Measurements from ENCODE around the gene CKAP2L.

DNA sequence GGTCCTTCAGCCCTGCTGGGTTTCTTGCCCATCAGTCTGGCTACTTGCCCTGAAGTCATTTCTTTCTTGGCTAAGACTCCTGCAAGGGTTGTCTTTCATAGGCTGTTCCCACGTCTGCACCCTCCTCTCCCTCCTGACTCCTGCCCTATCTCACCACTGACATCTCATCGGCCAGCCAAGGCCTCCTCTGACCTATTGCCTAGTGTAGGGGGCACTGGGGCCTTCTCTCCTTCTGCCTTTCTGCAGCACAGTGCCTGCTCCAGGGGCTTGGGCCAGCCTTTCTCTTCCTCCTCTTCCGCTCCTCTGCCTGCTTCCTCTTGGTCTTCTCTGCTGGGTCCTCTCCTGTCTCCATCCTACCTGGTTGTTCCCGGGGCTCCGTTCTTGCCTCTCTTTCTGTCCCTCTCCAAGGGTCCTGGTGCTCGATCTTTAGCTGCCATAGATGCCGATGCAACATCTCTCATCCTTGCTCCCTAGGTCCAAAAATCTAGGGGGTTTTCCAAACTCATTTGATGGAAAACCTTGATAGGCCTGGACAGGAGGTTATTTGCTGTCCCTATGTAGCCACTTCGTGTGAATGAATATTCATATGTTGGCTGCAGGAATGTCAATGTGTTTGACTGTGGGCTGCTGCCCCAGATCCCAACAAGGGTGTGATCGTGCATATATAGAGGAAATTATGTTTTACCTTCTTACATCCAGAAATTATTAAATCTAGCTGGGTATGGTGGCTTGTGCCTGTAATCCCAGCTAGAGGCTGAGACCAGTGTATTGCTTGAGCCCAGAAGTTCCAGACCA lies 53.3 kb downstream of the CKAP2L start:
- TF ChIP-seq, protein P1, sequence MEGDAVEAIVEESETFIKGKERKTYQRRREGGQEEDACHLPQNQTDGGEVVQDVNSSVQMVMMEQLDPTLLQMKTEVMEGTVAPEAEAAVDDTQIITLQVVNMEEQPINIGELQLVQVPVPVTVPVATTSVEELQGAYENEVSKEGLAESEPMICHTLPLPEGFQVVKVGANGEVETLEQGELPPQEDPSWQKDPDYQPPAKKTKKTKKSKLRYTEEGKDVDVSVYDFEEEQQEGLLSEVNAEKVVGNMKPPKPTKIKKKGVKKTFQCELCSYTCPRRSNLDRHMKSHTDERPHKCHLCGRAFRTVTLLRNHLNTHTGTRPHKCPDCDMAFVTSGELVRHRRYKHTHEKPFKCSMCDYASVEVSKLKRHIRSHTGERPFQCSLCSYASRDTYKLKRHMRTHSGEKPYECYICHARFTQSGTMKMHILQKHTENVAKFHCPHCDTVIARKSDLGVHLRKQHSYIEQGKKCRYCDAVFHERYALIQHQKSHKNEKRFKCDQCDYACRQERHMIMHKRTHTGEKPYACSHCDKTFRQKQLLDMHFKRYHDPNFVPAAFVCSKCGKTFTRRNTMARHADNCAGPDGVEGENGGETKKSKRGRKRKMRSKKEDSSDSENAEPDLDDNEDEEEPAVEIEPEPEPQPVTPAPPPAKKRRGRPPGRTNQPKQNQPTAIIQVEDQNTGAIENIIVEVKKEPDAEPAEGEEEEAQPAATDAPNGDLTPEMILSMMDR (IDR thresholded peaks at IDR 0.05 in 4 of 5, conservative IDR thresholded peaks at IDR 0.05 in 1 of 5), result no peak
- TF ChIP-seq POLR2A (IDR thresholded peaks at IDR 0.05), result no peak
